ENCODE data around the gene FMN1. TPM values are rescaled to one million over a fixed set of nuclear protein-coding genes. Genes with fewer than 3 reads are reported as not detected.

Gene FMN1
- total and polyA plus RNA-seq, 2 of the 13 experiments (the other 11 are each of a cell fraction or from before 2014, with no cell fraction given), result 0.20 to 0.60 TPM

- no peak for TF ChIP-seq ZNF770 (CRISPR knock-in tag; IDR thresholded peaks at IDR 0.05)
- no peak for TF ChIP-seq ZNF615 (CRISPR knock-in tag; IDR thresholded peaks at IDR 0.05; ENCODE audit: borderline replicate concordance)
- TF ChIP-seq MTA3 (CRISPR knock-in tag; IDR thresholded peaks at IDR 0.05), result no peak
- TF ChIP-seq MXD4 (CRISPR knock-in tag; IDR thresholded peaks at IDR 0.05), result no peak
- no peak for TF ChIP-seq ZNF776 (CRISPR knock-in tag; IDR thresholded peaks at IDR 0.05)
- no peak for TF ChIP-seq ZNF616 (CRISPR knock-in tag; IDR thresholded peaks at IDR 0.05; ENCODE audit: low read depth)
- TF ChIP-seq ZNF180 (CRISPR knock-in tag; IDR thresholded peaks at IDR 0.05; ENCODE audit: borderline replicate concordance, low read depth), result no peak
Measured at GRCh38 chr15:33188641-33189257, 5.8 kb downstream of the FMN1 start (continued).

DNA sequence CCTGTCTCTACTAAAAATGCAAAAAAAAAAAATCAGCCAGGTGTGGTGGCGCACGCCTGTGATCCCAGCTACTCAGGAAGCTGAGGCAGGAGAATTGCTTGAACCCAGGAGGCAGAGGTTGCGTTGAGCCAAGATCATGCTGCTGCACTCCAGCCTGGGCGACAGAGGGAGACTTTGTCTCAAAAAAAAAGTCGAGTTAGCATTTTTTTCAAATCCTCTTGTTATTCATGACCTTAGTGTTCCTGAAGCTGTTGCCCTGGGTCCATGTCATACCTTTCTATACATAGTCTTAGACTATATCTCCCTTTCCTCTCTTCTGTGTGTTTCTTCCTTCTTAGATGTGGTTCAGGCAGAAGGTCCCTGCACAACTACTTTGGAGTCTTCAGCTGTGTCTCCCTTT lies 6.4 kb downstream of the FMN1 start:
- Histone ChIP-seq H3K27ac (ENCODE audit: extremely low read length, insufficient read depth, low read length) (no peak overlapping the region), H3K9me3 (ENCODE audit: low read length) (no peaks in the 10 kb centered on the region), H3K36me3 (replicated peaks in 1 of 2; ENCODE audit: control insufficient read depth in 1 of 2, insufficient read depth in 2 of 2, low read length in 2 of 2) (no peaks in the 10 kb centered on the region), H3K27me3 (ENCODE audit: control insufficient read depth in 1 of 2, insufficient read depth in 2 of 2, low read length in 2 of 2) (no peaks in the 10 kb centered on the region), H3K9ac (ENCODE audit: insufficient read depth, low read depth, low read length) (no peak overlapping the region), H2AFZ (ENCODE audit: low read length) (no peak overlapping the region), H3K4me1 (ENCODE audit: insufficient read depth, low read length) (no peaks in the 10 kb centered on the region), H3K4me2 (ENCODE audit: low read depth, low read length) (no peak overlapping the region), H4K20me1 (ENCODE audit: insufficient read depth, low read length) (no peaks in the 10 kb centered on the region), H3K79me2 (ENCODE audit: insufficient read depth, low read length) (no peaks in the 10 kb centered on the region), H3K4me3 (replicated peaks in 1 of 3; ENCODE audit: insufficient read depth in 1 of 3, low read depth in 2 of 3, low read length in 3 of 3) (no peak overlapping the region)
- in situ Hi-C loops (cut with HindIII; ENCODE audit: extremely low pct_ligation_motif_present, low pct_unique_long_range_greater_than_20kb), result no loop called here
- ATAC-seq, result no peak
- peak; percentile 70 for TF ChIP-seq MAFF (IDR thresholded peaks at IDR 0.05; ENCODE audit: low read depth, low read length)
- no peak for TF ChIP-seq ZNF234 (CRISPR knock-in tag; conservative IDR thresholded peaks at IDR 0.05)
- peak; percentile 78 to 80 for TF ChIP-seq MAFK (conservative IDR thresholded peaks at IDR 0.05 in 1 of 2, IDR thresholded peaks at IDR 0.05 in 1 of 2; ENCODE audit: low read length in 2 of 2)
- BruUV-seq (replicated peaks), result no TSS peak
- intact Hi-C loops (cut with micrococcal nuclease; ENCODE audit: unreplicated experiment), result no loop called here
- ChIA-PET POLR2A (no interaction called here), CTCF (ENCODE audit: low intra/inter-chr PET ratio, low total read pairs) (no interaction called here)
- 47% methylated on average over 5 of the region's 5 CpGs for WGBS (ENCODE audit: low lambda C conversion rate)
- no peak for FAIRE-seq
- DNase-seq (ENCODE audit: low spot score), result no peak

All from HepG2 (cell line).